WTC11 (cell line): ENCODE results near the gene MCM6.

Source experiments
- GABPB1 ChIP-seq: sonication (generic); formaldehyde crosslinking; IDR thresholded peaks from 2 replicates; pipeline ENCODE4 v1.8.1; 2023; ENCODE audit warnings: mild to moderate bottlenecking, missing genetic modification reagents
- KAT7 ChIP-seq: sonication (generic); formaldehyde crosslinking; IDR thresholded peaks from 2 replicates; pipeline ENCODE4 v1.8.1; 2023; ENCODE audit warnings: missing genetic modification reagents, mild to moderate bottlenecking, borderline replicate concordance
- NR3C1 ChIP-seq: sonication (generic); formaldehyde crosslinking; conservative IDR thresholded peaks from 2 replicates; pipeline ENCODE4 v1.8.1; 2023; ENCODE audit warnings: low read depth, mild to moderate bottlenecking, missing genetic modification reagents
- OVOL2 ChIP-seq: fragments of 250-450 bp; sonication (Bioruptor Pico); IDR thresholded peaks from 2 replicates; pipeline ENCODE4 v1.9.0; 2021; ENCODE audit warnings: mild to moderate bottlenecking, borderline replicate concordance
- SP1 ChIP-seq: sonication (generic); formaldehyde crosslinking; conservative IDR thresholded peaks from 2 replicates; pipeline ENCODE4 v1.8.1; 2022; ENCODE audit warnings: missing genetic modification reagents
- TF ChIP-seq, protein P1 (sequence below): fragments of 200-600 bp; IDR thresholded peaks from 2 replicates; pipeline ENCODE4 v1.8.0; 2022; ENCODE audit warnings: antibody characterized with exemption
- TF ChIP-seq, protein P2 (sequence below): sonication (generic); formaldehyde crosslinking; IDR thresholded peaks from 2 replicates; pipeline ENCODE4 v1.8.1; 2023; ENCODE audit warnings: mild to moderate bottlenecking, moderate library complexity, missing genetic modification reagents
- TF ChIP-seq, protein P3 (sequence below): sonication (generic); formaldehyde crosslinking; IDR thresholded peaks from 2 replicates; pipeline ENCODE4 v1.8.1; 2023; ENCODE audit warnings: mild to moderate bottlenecking, missing genetic modification reagents, moderate library complexity
- TF ChIP-seq, protein P4 (sequence below): fragments of 250-450 bp; sonication (Bioruptor Pico); IDR thresholded peaks from 2 replicates; pipeline ENCODE4 v1.9.0; 2021; ENCODE audit warnings: mild to moderate bottlenecking, borderline replicate concordance
- TF ChIP-seq, protein P5 (sequence below): sonication (generic); formaldehyde crosslinking; IDR thresholded peaks from 2 replicates; pipeline ENCODE4 v1.8.1; 2023; ENCODE audit warnings: mild to moderate bottlenecking, missing genetic modification reagents

DNA sequence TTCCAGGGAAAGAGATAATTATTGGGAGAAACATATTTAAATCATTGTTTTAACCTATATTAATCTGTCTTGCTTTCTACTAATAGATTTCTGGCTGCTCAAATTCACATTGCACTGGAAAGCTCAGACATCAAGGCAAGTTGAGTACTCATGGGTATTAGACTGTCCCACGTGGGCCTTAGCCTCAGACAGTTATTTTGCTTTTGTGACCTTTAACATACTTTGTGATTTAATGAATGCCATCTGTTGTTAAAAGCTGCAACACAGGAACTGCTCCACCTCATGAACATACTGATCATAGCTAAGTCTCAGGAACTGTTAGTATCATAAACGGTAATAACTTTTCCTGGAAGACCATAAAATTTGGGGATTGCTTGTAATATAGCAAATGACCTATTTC is 36.5 kb downstream of the MCM6 start:
- TF ChIP-seq, protein P1, sequence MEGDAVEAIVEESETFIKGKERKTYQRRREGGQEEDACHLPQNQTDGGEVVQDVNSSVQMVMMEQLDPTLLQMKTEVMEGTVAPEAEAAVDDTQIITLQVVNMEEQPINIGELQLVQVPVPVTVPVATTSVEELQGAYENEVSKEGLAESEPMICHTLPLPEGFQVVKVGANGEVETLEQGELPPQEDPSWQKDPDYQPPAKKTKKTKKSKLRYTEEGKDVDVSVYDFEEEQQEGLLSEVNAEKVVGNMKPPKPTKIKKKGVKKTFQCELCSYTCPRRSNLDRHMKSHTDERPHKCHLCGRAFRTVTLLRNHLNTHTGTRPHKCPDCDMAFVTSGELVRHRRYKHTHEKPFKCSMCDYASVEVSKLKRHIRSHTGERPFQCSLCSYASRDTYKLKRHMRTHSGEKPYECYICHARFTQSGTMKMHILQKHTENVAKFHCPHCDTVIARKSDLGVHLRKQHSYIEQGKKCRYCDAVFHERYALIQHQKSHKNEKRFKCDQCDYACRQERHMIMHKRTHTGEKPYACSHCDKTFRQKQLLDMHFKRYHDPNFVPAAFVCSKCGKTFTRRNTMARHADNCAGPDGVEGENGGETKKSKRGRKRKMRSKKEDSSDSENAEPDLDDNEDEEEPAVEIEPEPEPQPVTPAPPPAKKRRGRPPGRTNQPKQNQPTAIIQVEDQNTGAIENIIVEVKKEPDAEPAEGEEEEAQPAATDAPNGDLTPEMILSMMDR, result no peak
- TF ChIP-seq GABPB1 (no peak), NR3C1 (CRISPR knock-in tag) (no peak), KAT7 (CRISPR knock-in tag) (no peak), SP1 (no peak), OVOL2 (CRISPR knock-in tag) (no peak)
- TF ChIP-seq, protein P2, sequence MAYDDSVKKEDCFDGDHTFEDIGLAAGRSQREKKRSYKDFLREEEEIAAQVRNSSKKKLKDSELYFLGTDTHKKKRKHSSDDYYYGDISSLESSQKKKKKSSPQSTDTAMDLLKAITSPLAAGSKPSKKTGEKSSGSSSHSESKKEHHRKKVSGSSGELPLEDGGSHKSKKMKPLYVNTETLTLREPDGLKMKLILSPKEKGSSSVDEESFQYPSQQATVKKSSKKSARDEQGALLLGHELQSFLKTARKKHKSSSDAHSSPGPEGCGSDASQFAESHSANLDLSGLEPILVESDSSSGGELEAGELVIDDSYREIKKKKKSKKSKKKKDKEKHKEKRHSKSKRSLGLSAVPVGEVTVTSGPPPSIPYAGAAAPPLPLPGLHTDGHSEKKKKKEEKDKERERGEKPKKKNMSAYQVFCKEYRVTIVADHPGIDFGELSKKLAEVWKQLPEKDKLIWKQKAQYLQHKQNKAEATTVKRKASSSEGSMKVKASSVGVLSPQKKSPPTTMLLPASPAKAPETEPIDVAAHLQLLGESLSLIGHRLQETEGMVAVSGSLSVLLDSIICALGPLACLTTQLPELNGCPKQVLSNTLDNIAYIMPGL (CRISPR knock-in tag), result no peak
- TF ChIP-seq, protein P3, sequence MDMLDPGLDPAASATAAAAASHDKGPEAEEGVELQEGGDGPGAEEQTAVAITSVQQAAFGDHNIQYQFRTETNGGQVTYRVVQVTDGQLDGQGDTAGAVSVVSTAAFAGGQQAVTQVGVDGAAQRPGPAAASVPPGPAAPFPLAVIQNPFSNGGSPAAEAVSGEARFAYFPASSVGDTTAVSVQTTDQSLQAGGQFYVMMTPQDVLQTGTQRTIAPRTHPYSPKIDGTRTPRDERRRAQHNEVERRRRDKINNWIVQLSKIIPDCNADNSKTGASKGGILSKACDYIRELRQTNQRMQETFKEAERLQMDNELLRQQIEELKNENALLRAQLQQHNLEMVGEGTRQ (CRISPR knock-in tag), result no peak
- TF ChIP-seq, protein P4, sequence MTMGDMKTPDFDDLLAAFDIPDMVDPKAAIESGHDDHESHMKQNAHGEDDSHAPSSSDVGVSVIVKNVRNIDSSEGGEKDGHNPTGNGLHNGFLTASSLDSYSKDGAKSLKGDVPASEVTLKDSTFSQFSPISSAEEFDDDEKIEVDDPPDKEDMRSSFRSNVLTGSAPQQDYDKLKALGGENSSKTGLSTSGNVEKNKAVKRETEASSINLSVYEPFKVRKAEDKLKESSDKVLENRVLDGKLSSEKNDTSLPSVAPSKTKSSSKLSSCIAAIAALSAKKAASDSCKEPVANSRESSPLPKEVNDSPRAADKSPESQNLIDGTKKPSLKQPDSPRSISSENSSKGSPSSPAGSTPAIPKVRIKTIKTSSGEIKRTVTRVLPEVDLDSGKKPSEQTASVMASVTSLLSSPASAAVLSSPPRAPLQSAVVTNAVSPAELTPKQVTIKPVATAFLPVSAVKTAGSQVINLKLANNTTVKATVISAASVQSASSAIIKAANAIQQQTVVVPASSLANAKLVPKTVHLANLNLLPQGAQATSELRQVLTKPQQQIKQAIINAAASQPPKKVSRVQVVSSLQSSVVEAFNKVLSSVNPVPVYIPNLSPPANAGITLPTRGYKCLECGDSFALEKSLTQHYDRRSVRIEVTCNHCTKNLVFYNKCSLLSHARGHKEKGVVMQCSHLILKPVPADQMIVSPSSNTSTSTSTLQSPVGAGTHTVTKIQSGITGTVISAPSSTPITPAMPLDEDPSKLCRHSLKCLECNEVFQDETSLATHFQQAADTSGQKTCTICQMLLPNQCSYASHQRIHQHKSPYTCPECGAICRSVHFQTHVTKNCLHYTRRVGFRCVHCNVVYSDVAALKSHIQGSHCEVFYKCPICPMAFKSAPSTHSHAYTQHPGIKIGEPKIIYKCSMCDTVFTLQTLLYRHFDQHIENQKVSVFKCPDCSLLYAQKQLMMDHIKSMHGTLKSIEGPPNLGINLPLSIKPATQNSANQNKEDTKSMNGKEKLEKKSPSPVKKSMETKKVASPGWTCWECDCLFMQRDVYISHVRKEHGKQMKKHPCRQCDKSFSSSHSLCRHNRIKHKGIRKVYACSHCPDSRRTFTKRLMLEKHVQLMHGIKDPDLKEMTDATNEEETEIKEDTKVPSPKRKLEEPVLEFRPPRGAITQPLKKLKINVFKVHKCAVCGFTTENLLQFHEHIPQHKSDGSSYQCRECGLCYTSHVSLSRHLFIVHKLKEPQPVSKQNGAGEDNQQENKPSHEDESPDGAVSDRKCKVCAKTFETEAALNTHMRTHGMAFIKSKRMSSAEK, result no peak
- TF ChIP-seq, protein P5, sequence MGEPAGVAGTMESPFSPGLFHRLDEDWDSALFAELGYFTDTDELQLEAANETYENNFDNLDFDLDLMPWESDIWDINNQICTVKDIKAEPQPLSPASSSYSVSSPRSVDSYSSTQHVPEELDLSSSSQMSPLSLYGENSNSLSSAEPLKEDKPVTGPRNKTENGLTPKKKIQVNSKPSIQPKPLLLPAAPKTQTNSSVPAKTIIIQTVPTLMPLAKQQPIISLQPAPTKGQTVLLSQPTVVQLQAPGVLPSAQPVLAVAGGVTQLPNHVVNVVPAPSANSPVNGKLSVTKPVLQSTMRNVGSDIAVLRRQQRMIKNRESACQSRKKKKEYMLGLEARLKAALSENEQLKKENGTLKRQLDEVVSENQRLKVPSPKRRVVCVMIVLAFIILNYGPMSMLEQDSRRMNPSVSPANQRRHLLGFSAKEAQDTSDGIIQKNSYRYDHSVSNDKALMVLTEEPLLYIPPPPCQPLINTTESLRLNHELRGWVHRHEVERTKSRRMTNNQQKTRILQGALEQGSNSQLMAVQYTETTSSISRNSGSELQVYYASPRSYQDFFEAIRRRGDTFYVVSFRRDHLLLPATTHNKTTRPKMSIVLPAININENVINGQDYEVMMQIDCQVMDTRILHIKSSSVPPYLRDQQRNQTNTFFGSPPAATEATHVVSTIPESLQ (CRISPR knock-in tag), result no peak
